Right lobe of liver (tissue), 4 donors: ENCODE results near the gene SHMT1.

ENCODE experiments used
- CTCF ChIP-seq, 4 donors: fragments of 200-600 bp in 3 of 4; fragments of 450-650 bp in 1 of 4; IDR thresholded peaks; one replicate each; pipeline versions ENCODE4 v1.5.1 to v1.8.0; 2016 to 2022; ENCODE audit warnings: antibody characterized with exemption in 4 of 4, mild to moderate bottlenecking in 2 of 4
- POLR2A ChIP-seq: fragments of 450-650 bp; IDR thresholded peaks from one replicate; pipeline ENCODE4 v1.6.1; 2017; ENCODE audit warnings: antibody characterized with exemption, mild to moderate bottlenecking
- donor health status: DM: no; HTN: no; CAD: no.
- donor health status: DM: no; HTN: no; CAD: no.
- donor health status: DM: no; HTN: yes; CAD: no.

- TF ChIP-seq CTCF (IDR thresholded peaks at IDR 0.05), result peak in 2 of 4 donors; percentile 20 to 42
- peak; percentile 47 for TF ChIP-seq POLR2A
Measured at GRCh38 chr17:18377437-18378204, 14.3 kb upstream of the SHMT1 start, which contains the start of gene EVPLL.
